GM12892 (cell line): ENCODE results near the gene STAB2.

Experiments used
- POLR2A ChIP-seq: IDR thresholded peaks from 2 replicates; pipeline ENCODE4 v1.6.1; 2011; ENCODE audit warnings: low read depth, low read length, control low read depth
- POLR2AphosphoS5 ChIP-seq: IDR thresholded peaks from 2 replicates; pipeline ENCODE4 v1.6.1; 2011; ENCODE audit warnings: low read depth, low read length, control low read depth
- TAF1 ChIP-seq: IDR thresholded peaks from 2 replicates; pipeline ENCODE4 v1.6.1; 2011; ENCODE audit warnings: low read depth, mild to moderate bottlenecking, control low read depth, low read length, borderline replicate concordance

DNA sequence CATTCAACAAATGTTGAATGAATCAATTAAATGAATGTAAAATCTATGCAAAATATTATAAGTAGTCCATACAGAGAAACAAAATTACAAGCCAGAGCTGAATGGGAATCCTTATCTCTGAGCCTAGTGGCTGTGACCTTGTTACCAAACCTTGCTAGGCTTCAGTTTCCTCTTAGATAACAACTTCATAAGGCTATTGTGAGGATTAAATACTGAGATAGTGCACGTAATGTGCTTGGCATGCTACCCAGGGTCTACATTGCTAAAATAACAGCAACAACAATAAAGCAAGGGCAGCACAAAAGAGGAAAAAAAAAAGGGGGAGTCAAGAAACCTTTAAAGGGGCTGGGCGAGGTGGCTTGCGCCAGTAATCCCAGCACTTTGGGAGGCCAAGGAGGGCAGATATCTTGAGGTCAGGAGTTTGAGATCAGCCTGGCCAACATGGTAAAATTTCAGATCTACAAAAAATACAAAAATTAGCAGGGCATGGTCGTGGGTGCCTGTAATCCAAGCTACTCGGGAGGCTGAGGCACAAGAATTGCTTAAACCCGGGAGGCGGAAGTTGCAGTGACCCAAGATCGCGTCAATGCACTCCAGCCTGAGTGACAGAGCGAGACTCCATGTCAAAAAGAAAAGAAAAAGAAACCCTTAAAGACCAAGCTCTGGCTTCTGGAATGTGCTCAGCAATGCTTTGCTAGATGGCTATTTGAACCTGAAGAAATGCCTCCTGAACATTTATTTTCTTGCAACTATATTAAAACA lies 14.1 kb downstream of the STAB2 start:
- TF ChIP-seq POLR2A (no peak), TAF1 (no peak), POLR2AphosphoS5 (no peak)
